Retinal pigment epithelial cell (primary cell): ENCODE results near the gene EFCAB7.

Experiments used
- DNase-seq: peaks from one replicate; pipeline ENCODE4 v3.0.0-alpha.2; 2010; ENCODE audit warnings: low read depth
- H3K4me3 ChIP-seq: 2 replicates; pipeline ENCODE4 v1.5.1; 2011; ENCODE audit warnings: mild to moderate bottlenecking, low read length, control low read depth, moderate library complexity
- CTCF ChIP-seq: conservative IDR thresholded peaks from 2 replicates; pipeline ENCODE4 v1.5.1; 2011; ENCODE audit warnings: low read depth, low read length, control low read depth, inconsistent platforms

EFCAB7 gene

GRCh38 chr1:63522891-63523728 lies at the start of gene EFCAB7, which contains the start of gene ITGB3BP:
Gene EFCAB7, plus strand, starts transcription at chr1:63523525. Its CDS starts 2,048 bp downstream, at chr1:63525573.
Gene ITGB3BP, minus strand, starts transcription at chr1:63523225. Its CDS starts 92 bp downstream, at chr1:63523133.
- H3K4me3 ChIP-seq = peak within 1 kb of the TSS; percentile 90
- peak; percentile 77 for DNase-seq
- no peak for TF ChIP-seq CTCF

- no peak overlapping the region for H3K4me3 ChIP-seq
- no peak for TF ChIP-seq CTCF
- no peak for DNase-seq
Measured at GRCh38 chr1:63475761-63476160, 47.6 kb upstream of the EFCAB7 start.

- no peak for TF ChIP-seq CTCF
- H3K4me3 ChIP-seq = no peak overlapping the region
- no peak for DNase-seq
Measured at GRCh38 chr1:63480057-63480456, 43.3 kb upstream of the EFCAB7 start.

GRCh38 chr1:63486629-63487028 lies 36.7 kb upstream of the EFCAB7 start:
- H3K4me3 ChIP-seq = no peak overlapping the region
- no peak for DNase-seq
- TF ChIP-seq CTCF = no peak

GRCh38 chr1:63487336-63488065 lies 35.8 kb upstream of the EFCAB7 start:
- no peak overlapping the region for H3K4me3 ChIP-seq
- no peak for TF ChIP-seq CTCF
- DNase-seq = no peak

GRCh38 chr1:63497577-63497976 lies 25.7 kb upstream of the EFCAB7 start:
- TF ChIP-seq CTCF = no peak
- no peak for DNase-seq
- no peak overlapping the region for H3K4me3 ChIP-seq
